PC-3 (cell line): ENCODE results near the gene IQCE. TPM values are rescaled to one million over a fixed set of nuclear protein-coding genes. Genes with fewer than 3 reads are reported as not detected.

ENCODE experiments used
- ATAC-seq: fragments of 200-7000 bp; cut with Tn5 transposase; 2 replicates; pipeline ENCODE4 v1.9.1; 2020; ENCODE audit warnings: mild to moderate bottlenecking, moderate library complexity
- BruUV-seq: library from RNA; stranded (reverse); fragments of 400-500 nt; replicated peaks from 2 replicates; lab custom pipeline; 2021; lab: Mats Ljungman, UMichigan
- CTCF ChIA-PET: fragments of 300-600 bp; sonication (Branson Sonifier 250); formaldehyde crosslinking; loops from one replicate; lab custom pipeline; 2022; ENCODE audit warnings: antibody characterized with exemption; lab: Charles Lee
- POLR2A ChIA-PET: fragments of 300-600 bp; sonication (Branson Sonifier 250); formaldehyde crosslinking; loops from one replicate; lab custom pipeline; 2022; ENCODE audit warnings: antibody characterized with exemption; ENCODE audit not compliant: unreplicated experiment; lab: Charles Lee
- DNase-seq: peaks from one replicate; pipeline ENCODE4 v3.0.0-alpha.2; 2015
- H2AFZ ChIP-seq: fragments of 300-600 bp; sonication (generic); 2 replicates; pipeline ENCODE4 v1.6.0; 2016; ENCODE audit warnings: antibody characterized with exemption, low read length
- H3F3A ChIP-seq: fragments of 300-600 bp; sonication (generic); one replicate; pipeline ENCODE4 v1.6.0; 2017; ENCODE audit warnings: antibody characterized with exemption, low read length, control low read depth, mild to moderate bottlenecking; ENCODE audit not compliant: unreplicated experiment
- H3K27ac ChIP-seq: fragments of 300-600 bp; sonication (generic); 2 replicates; pipeline ENCODE4 v1.5.1; 2016; ENCODE audit warnings: mild to moderate bottlenecking, low read length
- H3K27me3 ChIP-seq: fragments of 300-600 bp; sonication (generic); 2 replicates; pipeline ENCODE4 v1.6.1; 2016; ENCODE audit warnings: low read length, mixed read lengths
- H3K36me3 ChIP-seq: fragments of 300-600 bp; sonication (generic); 2 replicates; pipeline ENCODE4 v1.6.1; 2016; ENCODE audit warnings: low read depth, mixed run types, low read length, mixed read lengths
- H3K4me1 ChIP-seq: fragments of 300-600 bp; sonication (generic); 2 replicates; pipeline ENCODE4 v1.5.1; 2016; ENCODE audit warnings: low read length; ENCODE audit not compliant: insufficient read depth
- H3K4me2 ChIP-seq: fragments of 300-600 bp; sonication (generic); 2 replicates; pipeline ENCODE4 v1.6.0; 2016; ENCODE audit warnings: low read length
- H3K4me3 ChIP-seq: fragments of 300-600 bp; sonication (generic); 2 replicates; pipeline ENCODE4 v1.5.1; 2016; ENCODE audit warnings: mild to moderate bottlenecking, low read length, mixed read lengths
- H3K79me2 ChIP-seq: fragments of 300-600 bp; sonication (generic); 2 replicates; pipeline ENCODE4 v1.6.1; 2017; ENCODE audit warnings: low read length, mixed read lengths
- H3K9ac ChIP-seq: fragments of 300-600 bp; sonication (generic); 2 replicates; pipeline ENCODE4 v1.6.0; 2016; ENCODE audit warnings: mild to moderate bottlenecking, low read length
- H3K9me2 ChIP-seq: fragments of 300-600 bp; sonication (generic); replicated peaks from 2 replicates; pipeline ENCODE4 v1.6.1; 2016; ENCODE audit warnings: mixed run types, low read length, mixed read lengths
- H3K9me3 ChIP-seq: fragments of 300-600 bp; sonication (generic); 2 replicates; pipeline ENCODE4 v1.6.1; 2016; ENCODE audit warnings: low read length, mixed read lengths
- H4K20me1 ChIP-seq: fragments of 300-600 bp; sonication (generic); 2 replicates; pipeline ENCODE4 v1.6.1; 2016; ENCODE audit warnings: low read length, mixed read lengths
- CTCF ChIP-seq: fragments of 300-600 bp; sonication (generic); conservative IDR thresholded peaks from 2 replicates; pipeline ENCODE4 v1.5.1; 2017; ENCODE audit warnings: antibody characterized with exemption, low read depth, mild to moderate bottlenecking, low read length
- EZH2 ChIP-seq: fragments of 300-600 bp; sonication (generic); IDR thresholded peaks from one replicate; pipeline ENCODE4 v1.6.1; 2017; ENCODE audit warnings: antibody characterized with exemption, mild to moderate bottlenecking, low read length; ENCODE audit not compliant: unreplicated experiment
- EZH2phosphoT487 ChIP-seq: fragments of 300-600 bp; sonication (generic); IDR thresholded peaks from 2 replicates; pipeline ENCODE4 v1.6.1; 2018; ENCODE audit warnings: mild to moderate bottlenecking, antibody characterized with exemption, low read length, borderline replicate concordance
- intact Hi-C: fragments of 100-400 bp; cut with micrococcal nuclease; formaldehyde crosslinking; loops from 2 replicates; pipeline ENCODE4 v1.9.0; 2023
- total RNA-seq: library from RNA; depleted of rRNA; stranded (reverse); fragments of >200 nt; gene quantifications from 2 replicates; pipeline ENCODE4 v1.2.3, GENCODE V29; 2014

IQCE gene
- total RNA-seq, 1 experiment from 2014 or later: 9.7 TPM

GRCh38 chr7:2525658-2526630, 32.8 kb upstream of the IQCE start:
- BruUV-seq: no TSS peak
- ChIA-PET CTCF (no interaction called here), POLR2A (no interaction called here)
- TF ChIP-seq EZH2phosphoT487 (no peak), EZH2 (no peak), CTCF (no peak)
- intact Hi-C loops: loop anchor here (2.0 kb wide), 1 partner anchor 29 kb away; the partner anchor contains the start of gene BRAT1
- H3K79me2 ChIP-seq: peaks cover 8% of the 10 kb centered on the region; the same call in 1 of the 2 replicates
- no peaks in the 10 kb centered on the region for H3K9me3 ChIP-seq
- H4K20me1 ChIP-seq: no peaks in the 10 kb centered on the region
- H3K36me3 ChIP-seq: no peaks in the 10 kb centered on the region
- no peaks in the 10 kb centered on the region for H3K27me3 ChIP-seq
- no peak overlapping the region for H3K4me2 ChIP-seq
- H3K4me1 ChIP-seq: peaks cover 76% of the 10 kb centered on the region
- no peak overlapping the region for H3K9ac ChIP-seq
- H3F3A ChIP-seq: peaks cover 8% of the 10 kb centered on the region
- H3K9me2 ChIP-seq: no peaks in the 10 kb centered on the region
- no peak overlapping the region for H2AFZ ChIP-seq
- H3K4me3 ChIP-seq: no peak overlapping the region
- ATAC-seq: no peak
- no peak for DNase-seq
- no peak overlapping the region for H3K27ac ChIP-seq

DNA sequence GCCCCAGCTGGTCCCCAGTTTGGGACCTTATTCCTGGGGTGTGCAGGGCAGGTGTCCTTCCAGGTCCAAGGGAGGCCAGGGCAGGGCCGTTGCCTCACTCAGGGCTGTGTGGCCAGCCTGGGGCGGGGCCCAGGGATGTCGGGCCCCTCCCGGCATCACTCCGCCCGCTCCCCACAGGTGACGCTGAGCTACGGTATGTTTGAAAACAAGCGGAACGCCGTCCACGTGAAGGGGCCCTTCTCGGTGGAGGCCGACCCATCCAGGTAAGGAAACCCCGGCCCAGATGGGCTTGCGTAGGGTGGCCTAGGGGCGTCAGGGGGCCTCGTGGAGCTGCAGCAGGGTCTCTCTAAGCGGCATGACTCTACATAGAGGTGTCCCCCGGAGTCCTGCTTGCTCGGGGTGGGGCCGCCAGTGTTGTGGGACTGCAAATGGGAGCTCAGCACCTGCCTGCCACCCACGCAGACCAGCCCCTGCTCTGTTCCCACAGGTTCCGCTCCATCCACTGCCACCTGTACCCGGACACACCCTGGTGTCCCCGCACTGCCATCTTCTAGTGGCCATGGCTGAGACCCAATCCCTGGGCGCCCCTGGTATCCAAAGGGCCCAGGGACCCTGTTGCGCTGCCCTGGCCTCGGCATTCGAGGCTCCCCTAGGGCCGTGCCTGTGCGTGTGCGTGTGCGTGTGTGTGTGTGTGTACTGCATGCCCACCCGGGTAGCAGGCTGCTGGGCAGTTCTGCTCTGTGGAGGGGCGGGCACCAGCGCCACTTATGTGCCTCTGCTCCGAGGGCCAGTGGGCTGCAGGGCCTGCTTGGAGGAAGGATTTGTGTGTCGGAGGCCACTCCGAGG, 31.9 kb upstream of the IQCE start:
- no TSS peak for BruUV-seq
- Histone ChIP-seq H3K9ac (no peak overlapping the region), H3K36me3 (no peaks in the 10 kb centered on the region), H2AFZ (no peak overlapping the region), H3K4me1 (peaks cover 70% of the 10 kb centered on the region), H4K20me1 (no peaks in the 10 kb centered on the region), H3K27me3 (no peaks in the 10 kb centered on the region), H3K79me2 (peaks cover 2% of the 10 kb centered on the region; the same call in 1 of the 2 replicates), H3K4me3 (no peak overlapping the region), H3K27ac (no peak overlapping the region), H3K9me3 (no peaks in the 10 kb centered on the region), H3K4me2 (peak overlapping the region; percentile 56; the same call in 1 of the 2 replicates), H3K9me2 (no peaks in the 10 kb centered on the region), H3F3A (peaks cover 8% of the 10 kb centered on the region)
- ATAC-seq (no peak), DNase-seq (no peak)
- TF ChIP-seq EZH2phosphoT487 (no peak), EZH2 (no peak), CTCF (no peak)
- POLR2A ChIA-PET: no interaction called here
- intact Hi-C loops: no loop called here
- CTCF ChIA-PET: no interaction called here
